ENCODE results near the gene RPTOR. TPM values are rescaled to one million over a fixed set of nuclear protein-coding genes. Genes with fewer than 3 reads are reported as not detected.

Gene RPTOR
- polyA plus RNA-seq, 1 donor from 2014 or later: 8.0 TPM

DNA sequence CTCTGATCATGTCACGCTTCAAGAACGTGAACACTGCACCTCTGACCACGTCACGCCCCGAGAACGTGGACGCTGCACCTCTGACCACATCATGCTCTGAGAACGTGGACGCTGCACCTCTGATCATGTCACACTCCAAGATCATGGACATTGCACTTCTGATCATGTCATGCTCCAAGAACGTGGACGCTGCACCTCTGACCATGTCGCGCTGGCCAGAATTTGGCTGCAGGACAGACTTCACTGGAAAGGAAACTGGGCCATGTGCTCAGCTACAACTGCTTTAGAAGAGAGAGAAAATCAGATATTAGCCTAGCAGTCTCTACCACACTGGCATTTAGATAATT is 182.7 kb downstream of the RPTOR start:
- Histone ChIP-seq H3K4me2 (ENCODE audit: low read length) (no peak overlapping the region), H2AFZ (ENCODE audit: low read depth, low read length) (no peak overlapping the region), H3K9ac (ENCODE audit: low read length) (no peak overlapping the region)

DNA sequence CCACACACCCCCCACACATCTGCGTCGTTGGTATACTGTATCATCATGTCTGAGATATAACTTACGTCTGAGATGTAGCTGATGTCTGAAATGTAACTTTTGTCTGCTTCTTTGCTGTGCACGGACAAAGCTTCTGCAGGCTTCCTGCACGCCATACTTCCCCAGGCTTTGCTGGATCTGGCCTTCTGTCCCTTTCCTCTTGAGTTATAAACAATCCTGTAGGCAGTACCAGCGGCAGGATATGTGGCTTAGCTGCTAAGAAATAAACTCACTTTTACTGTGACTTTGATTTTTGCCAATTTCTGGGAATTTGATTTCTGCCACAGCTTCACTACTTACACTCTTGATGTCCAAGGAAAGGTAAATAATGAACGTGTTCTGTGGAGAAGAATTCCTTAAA is 184.4 kb downstream of the RPTOR start:
- Histone ChIP-seq H3K9me3 (ENCODE audit: low read length) (no peaks in the 10 kb centered on the region), H3K4me2 (ENCODE audit: low read length) (no peak overlapping the region), H2AFZ (ENCODE audit: low read depth, low read length) (no peak overlapping the region), H4K20me1 (ENCODE audit: insufficient read depth) (no peaks in the 10 kb centered on the region), H3K27me3 (ENCODE audit: insufficient read depth, low read depth, low read length) (no peaks in the 10 kb centered on the region), H3K4me3 (ENCODE audit: low read length) (no peak overlapping the region), H3K9ac (ENCODE audit: low read length) (no peak overlapping the region), H3K9me2 (ENCODE audit: insufficient read depth, low read length) (no peaks in the 10 kb centered on the region), H3F3A (ENCODE audit: insufficient read depth, low read length, poor library complexity, severe bottlenecking) (no peaks in the 10 kb centered on the region), H3K79me2 (replicated peaks; ENCODE audit: insufficient read depth, low read length) (no peaks in the 10 kb centered on the region), H3K27ac (ENCODE audit: low read length) (no peak overlapping the region), H3K36me3 (ENCODE audit: insufficient read depth, low read length) (no peaks in the 10 kb centered on the region)
- TF ChIP-seq EP300 (conservative IDR thresholded peaks at IDR 0.05; ENCODE audit: poor library complexity, severe bottlenecking) (no peak), TAF1 (IDR thresholded peaks at IDR 0.05; ENCODE audit: low read depth) (no peak), SMC3 (conservative IDR thresholded peaks at IDR 0.05; ENCODE audit: poor library complexity) (no peak), RAD21 (conservative IDR thresholded peaks at IDR 0.05) (no peak), EZH2 (IDR thresholded peaks at IDR 0.05; ENCODE audit: borderline replicate concordance, insufficient read depth, low read length, poor library complexity, severe bottlenecking) (no peak), MXI1 (conservative IDR thresholded peaks at IDR 0.05; ENCODE audit: poor library complexity, severe bottlenecking) (no peak), POLR2AphosphoS5 (IDR thresholded peaks at IDR 0.05) (no peak)
- TF ChIP-seq, protein P1, sequence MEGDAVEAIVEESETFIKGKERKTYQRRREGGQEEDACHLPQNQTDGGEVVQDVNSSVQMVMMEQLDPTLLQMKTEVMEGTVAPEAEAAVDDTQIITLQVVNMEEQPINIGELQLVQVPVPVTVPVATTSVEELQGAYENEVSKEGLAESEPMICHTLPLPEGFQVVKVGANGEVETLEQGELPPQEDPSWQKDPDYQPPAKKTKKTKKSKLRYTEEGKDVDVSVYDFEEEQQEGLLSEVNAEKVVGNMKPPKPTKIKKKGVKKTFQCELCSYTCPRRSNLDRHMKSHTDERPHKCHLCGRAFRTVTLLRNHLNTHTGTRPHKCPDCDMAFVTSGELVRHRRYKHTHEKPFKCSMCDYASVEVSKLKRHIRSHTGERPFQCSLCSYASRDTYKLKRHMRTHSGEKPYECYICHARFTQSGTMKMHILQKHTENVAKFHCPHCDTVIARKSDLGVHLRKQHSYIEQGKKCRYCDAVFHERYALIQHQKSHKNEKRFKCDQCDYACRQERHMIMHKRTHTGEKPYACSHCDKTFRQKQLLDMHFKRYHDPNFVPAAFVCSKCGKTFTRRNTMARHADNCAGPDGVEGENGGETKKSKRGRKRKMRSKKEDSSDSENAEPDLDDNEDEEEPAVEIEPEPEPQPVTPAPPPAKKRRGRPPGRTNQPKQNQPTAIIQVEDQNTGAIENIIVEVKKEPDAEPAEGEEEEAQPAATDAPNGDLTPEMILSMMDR (IDR thresholded peaks at IDR 0.05; ENCODE audit: poor library complexity, severe bottlenecking): no peak
- TF ChIP-seq, protein P2, sequence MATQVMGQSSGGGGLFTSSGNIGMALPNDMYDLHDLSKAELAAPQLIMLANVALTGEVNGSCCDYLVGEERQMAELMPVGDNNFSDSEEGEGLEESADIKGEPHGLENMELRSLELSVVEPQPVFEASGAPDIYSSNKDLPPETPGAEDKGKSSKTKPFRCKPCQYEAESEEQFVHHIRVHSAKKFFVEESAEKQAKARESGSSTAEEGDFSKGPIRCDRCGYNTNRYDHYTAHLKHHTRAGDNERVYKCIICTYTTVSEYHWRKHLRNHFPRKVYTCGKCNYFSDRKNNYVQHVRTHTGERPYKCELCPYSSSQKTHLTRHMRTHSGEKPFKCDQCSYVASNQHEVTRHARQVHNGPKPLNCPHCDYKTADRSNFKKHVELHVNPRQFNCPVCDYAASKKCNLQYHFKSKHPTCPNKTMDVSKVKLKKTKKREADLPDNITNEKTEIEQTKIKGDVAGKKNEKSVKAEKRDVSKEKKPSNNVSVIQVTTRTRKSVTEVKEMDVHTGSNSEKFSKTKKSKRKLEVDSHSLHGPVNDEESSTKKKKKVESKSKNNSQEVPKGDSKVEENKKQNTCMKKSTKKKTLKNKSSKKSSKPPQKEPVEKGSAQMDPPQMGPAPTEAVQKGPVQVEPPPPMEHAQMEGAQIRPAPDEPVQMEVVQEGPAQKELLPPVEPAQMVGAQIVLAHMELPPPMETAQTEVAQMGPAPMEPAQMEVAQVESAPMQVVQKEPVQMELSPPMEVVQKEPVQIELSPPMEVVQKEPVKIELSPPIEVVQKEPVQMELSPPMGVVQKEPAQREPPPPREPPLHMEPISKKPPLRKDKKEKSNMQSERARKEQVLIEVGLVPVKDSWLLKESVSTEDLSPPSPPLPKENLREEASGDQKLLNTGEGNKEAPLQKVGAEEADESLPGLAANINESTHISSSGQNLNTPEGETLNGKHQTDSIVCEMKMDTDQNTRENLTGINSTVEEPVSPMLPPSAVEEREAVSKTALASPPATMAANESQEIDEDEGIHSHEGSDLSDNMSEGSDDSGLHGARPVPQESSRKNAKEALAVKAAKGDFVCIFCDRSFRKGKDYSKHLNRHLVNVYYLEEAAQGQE (IDR thresholded peaks at IDR 0.05; ENCODE audit: borderline replicate concordance): no peak

More for the DNA sequence above, 182.7 kb downstream of the RPTOR start:
- no peak overlapping the region for H3K27ac ChIP-seq (ENCODE audit: low read length)
- no peaks in the 10 kb centered on the region for H3K9me2 ChIP-seq (ENCODE audit: insufficient read depth, low read length)
- no peaks in the 10 kb centered on the region for H3K79me2 ChIP-seq (replicated peaks; ENCODE audit: insufficient read depth, low read length)
- no peaks in the 10 kb centered on the region for H4K20me1 ChIP-seq (ENCODE audit: insufficient read depth)
- H3K27me3 ChIP-seq (ENCODE audit: insufficient read depth, low read depth, low read length): no peaks in the 10 kb centered on the region
- no peaks in the 10 kb centered on the region for H3K9me3 ChIP-seq (ENCODE audit: low read length)
- H3F3A ChIP-seq (ENCODE audit: insufficient read depth, low read length, poor library complexity, severe bottlenecking): no peaks in the 10 kb centered on the region
- H3K4me3 ChIP-seq (ENCODE audit: low read length): no peak overlapping the region
- H3K36me3 ChIP-seq (ENCODE audit: insufficient read depth, low read length): no peaks in the 10 kb centered on the region
- TF ChIP-seq, protein P1 (IDR thresholded peaks at IDR 0.05; ENCODE audit: poor library complexity, severe bottlenecking): no peak
- no peak for TF ChIP-seq POLR2AphosphoS5 (IDR thresholded peaks at IDR 0.05)
- TF ChIP-seq TAF1 (IDR thresholded peaks at IDR 0.05; ENCODE audit: low read depth): no peak
- TF ChIP-seq SMC3 (conservative IDR thresholded peaks at IDR 0.05; ENCODE audit: poor library complexity): no peak
- TF ChIP-seq MXI1 (conservative IDR thresholded peaks at IDR 0.05; ENCODE audit: poor library complexity, severe bottlenecking): no peak
- TF ChIP-seq EZH2 (IDR thresholded peaks at IDR 0.05; ENCODE audit: borderline replicate concordance, insufficient read depth, low read length, poor library complexity, severe bottlenecking): no peak
- no peak for TF ChIP-seq EP300 (conservative IDR thresholded peaks at IDR 0.05; ENCODE audit: poor library complexity, severe bottlenecking)
- TF ChIP-seq, protein P2 (IDR thresholded peaks at IDR 0.05; ENCODE audit: borderline replicate concordance): no peak
- TF ChIP-seq RAD21 (conservative IDR thresholded peaks at IDR 0.05): no peak
